HL-60/S4 treated with phorbol 12-myristate 13-acetate at 8.2 ng/mL for 4 days and 3 days (cell line): ENCODE data around the gene ARHGAP6.

Source experiments
- in situ Hi-C: fragments of 300-500 bp; cut with MboI; formaldehyde crosslinking; loops from 2 replicates; pipeline ENCODE4 v1.15.0; 2022; ENCODE audit warnings: low sequenced_read_pairs

Gene ARHGAP6

GRCh38 chrX:11434607-11435006 lies 231.1 kb downstream of the ARHGAP6 start:
- in situ Hi-C loops, result no loop called here

- in situ Hi-C loops, result no loop called here
Measured at GRCh38 chrX:11431786-11432185, 233.9 kb downstream of the ARHGAP6 start.

GRCh38 chrX:11430271-11430670 lies 235.4 kb downstream of the ARHGAP6 start:
- in situ Hi-C loops, result no loop called here

- in situ Hi-C loops, result no loop called here
Measured at GRCh38 chrX:11429538-11430085, 236.1 kb downstream of the ARHGAP6 start.

- in situ Hi-C loops, result no loop called here
Measured at GRCh38 chrX:11427453-11428071, 238.2 kb downstream of the ARHGAP6 start.

- in situ Hi-C loops, result no loop called here
Measured at GRCh38 chrX:11426712-11427452, 238.8 kb downstream of the ARHGAP6 start.

- in situ Hi-C loops, result no loop called here
Measured at GRCh38 chrX:11424903-11425674, 240.6 kb downstream of the ARHGAP6 start.

- in situ Hi-C loops, result no loop called here
Measured at GRCh38 chrX:11423949-11424348, 241.8 kb downstream of the ARHGAP6 start.

GRCh38 chrX:11423362-11423818 lies 242.3 kb downstream of the ARHGAP6 start:
- in situ Hi-C loops, result no loop called here

- in situ Hi-C loops, result no loop called here
Measured at GRCh38 chrX:11422525-11422857, 243.2 kb downstream of the ARHGAP6 start.

- in situ Hi-C loops, result no loop called here
Measured at GRCh38 chrX:11421805-11422524, 243.8 kb downstream of the ARHGAP6 start.

GRCh38 chrX:11420851-11421250 lies 244.9 kb downstream of the ARHGAP6 start:
- in situ Hi-C loops, result no loop called here

- in situ Hi-C loops, result no loop called here
Measured at GRCh38 chrX:11419102-11419501, 246.6 kb downstream of the ARHGAP6 start.

- in situ Hi-C loops, result no loop called here
Measured at GRCh38 chrX:11416600-11416999, 249.1 kb downstream of the ARHGAP6 start.

- in situ Hi-C loops, result no loop called here
Measured at GRCh38 chrX:11414091-11414490, 251.6 kb downstream of the ARHGAP6 start.

- in situ Hi-C loops, result no loop called here
Measured at GRCh38 chrX:11412715-11413623, 252.8 kb downstream of the ARHGAP6 start.

- in situ Hi-C loops, result no loop called here
Measured at GRCh38 chrX:11409957-11410356, 255.8 kb downstream of the ARHGAP6 start.

GRCh38 chrX:11408783-11409182 lies 256.9 kb downstream of the ARHGAP6 start:
- in situ Hi-C loops, result no loop called here

- in situ Hi-C loops, result no loop called here
Measured at GRCh38 chrX:11408109-11408405, 257.7 kb downstream of the ARHGAP6 start.
